ENCODE measurements around the gene WNK2.

WNK2 gene

GRCh38 chr9:93186215-93186945 lies 2.4 kb downstream of the WNK2 start:
- no peak for DNase-seq

DNA sequence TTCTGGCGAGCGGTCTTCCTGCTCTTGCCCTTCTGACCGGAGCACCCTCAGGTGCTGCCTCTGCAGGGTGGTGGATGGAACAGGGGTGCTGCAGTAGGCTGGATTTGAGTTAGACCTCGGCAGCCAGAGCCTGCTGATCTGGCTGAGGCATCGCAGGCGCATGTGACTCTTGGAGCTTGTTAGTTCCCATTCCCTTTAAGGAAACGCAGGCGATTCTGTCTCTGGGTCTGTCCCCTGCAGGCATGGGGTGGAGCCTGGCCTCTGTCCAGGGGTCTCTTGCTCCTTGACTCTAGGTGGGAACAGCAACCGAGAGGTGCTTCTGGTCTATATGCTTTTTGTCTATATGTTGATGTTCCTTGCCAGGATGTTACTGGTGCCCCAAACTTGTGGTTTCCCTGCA lies 3.1 kb downstream of the WNK2 start:
- no peak for DNase-seq

DNA sequence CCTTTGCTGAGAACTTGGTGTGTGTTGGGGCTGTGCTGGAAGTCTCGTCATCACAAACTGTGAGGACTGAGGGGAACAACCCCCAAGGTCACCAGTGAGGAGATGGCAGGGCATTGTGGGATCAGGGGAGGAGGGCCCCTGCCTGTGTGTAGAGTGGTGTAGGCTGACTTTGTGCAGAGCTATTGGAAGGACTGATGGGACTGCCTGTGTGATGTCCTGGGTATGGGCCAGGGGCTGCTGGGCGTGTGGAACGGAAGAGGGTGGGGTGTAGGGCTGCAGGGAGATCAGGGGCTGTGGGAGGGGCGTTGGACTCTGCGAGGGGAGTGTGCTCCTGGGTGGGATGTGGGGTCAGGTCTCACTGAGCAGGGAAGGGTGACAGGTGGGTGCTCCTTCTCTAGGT lies 3.6 kb downstream of the WNK2 start:
- DNase-seq = no peak

GRCh38 chr9:93188426-93189368 lies 4.8 kb downstream of the WNK2 start:
- no peak for DNase-seq

DNA sequence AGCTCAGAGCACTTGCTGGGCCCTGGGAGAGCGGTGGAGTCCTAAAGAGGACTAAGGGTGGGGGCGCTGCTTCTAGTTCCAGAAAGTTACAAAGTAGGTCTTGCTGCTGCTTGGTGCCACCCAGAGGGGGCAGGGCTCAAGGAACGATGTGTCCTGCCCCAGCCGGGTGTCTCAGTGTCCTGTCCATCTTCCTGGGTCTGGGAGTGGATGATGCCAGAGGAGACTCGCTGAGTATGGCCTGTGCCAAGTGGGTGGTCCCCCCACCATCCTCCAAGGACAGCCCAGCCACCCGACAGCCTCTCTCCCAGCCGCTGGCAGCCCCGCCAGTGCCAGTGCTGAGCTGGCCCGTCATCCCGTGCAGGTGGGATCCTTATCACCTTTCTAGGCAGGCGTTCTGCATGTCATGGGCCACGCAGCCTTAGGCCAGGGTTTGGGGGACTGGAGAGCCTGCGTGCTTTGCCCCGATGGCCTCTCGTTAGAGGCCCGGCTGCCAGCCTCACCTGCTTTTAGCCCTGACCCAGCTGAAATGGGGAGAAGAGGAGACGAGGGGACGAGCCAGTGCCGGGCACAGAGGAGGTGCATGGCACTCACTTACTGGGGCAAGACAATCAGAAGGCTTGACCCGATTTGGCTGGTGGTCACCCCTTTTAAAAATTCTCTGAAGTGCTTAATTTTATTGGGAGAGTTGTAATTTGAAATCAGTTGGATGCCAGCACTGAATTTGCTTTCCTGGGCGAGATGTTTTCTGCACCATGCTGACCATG lies 5.6 kb downstream of the WNK2 start:
- DNase-seq = no peak

GRCh38 chr9:93190133-93190525 lies 6.2 kb downstream of the WNK2 start:
- no peak for DNase-seq

GRCh38 chr9:93190656-93191353 lies 6.9 kb downstream of the WNK2 start:
- no peak for DNase-seq

DNA sequence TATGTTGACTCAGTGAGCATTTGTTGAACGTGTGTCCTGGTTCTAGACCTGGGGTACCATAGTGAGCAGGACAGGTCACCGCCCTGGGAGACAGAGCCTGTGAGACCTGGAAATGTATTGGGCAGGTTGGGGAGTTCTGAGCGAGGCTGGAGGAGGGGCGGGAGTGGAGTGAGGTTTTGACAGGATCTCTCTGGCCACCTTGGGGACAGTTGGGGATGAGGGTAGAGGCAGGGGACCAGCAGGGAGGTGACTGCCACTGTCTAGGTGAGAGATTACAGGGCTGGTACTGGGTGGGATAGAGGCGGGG lies 7.4 kb downstream of the WNK2 start:
- DNase-seq = no peak

- DNase-seq = no peak
Observed at GRCh38 chr9:93192721-93193387, 8.9 kb downstream of the WNK2 start.

- no peak for DNase-seq
Observed at GRCh38 chr9:93193388-93194220, 9.7 kb downstream of the WNK2 start.

DNA sequence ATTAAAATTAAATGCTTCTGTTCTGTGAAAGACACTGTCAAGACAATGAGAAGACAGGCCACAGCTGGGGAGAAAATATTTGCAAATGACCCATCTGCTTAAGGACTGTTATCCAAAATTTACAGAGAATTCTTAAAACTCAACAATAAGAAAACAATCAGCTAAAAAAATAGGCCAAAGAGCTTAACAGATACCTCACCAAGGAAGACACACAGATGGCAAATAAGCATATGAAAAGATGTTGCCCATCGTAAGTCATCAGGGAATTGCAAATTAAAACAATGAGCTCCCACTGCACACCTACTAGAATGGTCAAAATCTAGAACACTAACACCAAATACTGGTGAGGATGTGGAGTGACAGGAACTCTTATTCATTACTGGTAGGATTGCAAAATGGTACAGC lies 10.3 kb downstream of the WNK2 start:
- DNase-seq = no peak

DNA sequence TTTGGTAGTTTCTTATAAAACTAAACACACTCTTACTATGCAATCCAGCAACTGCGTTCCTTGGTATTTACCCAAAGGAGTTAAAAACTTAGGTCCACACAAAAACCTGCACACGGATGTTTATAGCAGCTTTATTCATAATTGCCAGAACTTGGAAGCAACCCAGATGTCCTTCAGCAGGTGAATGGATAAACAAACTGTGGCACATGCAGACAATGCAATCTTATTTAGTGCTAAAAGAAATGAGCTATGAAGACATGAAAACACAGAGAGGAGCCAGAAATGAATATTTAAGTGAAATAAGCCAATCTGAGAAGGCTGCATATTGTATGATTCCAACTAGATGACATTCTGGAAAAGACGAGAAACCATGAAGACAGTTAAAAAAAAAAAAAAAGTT lies 10.7 kb downstream of the WNK2 start:
- no peak for DNase-seq

DNA sequence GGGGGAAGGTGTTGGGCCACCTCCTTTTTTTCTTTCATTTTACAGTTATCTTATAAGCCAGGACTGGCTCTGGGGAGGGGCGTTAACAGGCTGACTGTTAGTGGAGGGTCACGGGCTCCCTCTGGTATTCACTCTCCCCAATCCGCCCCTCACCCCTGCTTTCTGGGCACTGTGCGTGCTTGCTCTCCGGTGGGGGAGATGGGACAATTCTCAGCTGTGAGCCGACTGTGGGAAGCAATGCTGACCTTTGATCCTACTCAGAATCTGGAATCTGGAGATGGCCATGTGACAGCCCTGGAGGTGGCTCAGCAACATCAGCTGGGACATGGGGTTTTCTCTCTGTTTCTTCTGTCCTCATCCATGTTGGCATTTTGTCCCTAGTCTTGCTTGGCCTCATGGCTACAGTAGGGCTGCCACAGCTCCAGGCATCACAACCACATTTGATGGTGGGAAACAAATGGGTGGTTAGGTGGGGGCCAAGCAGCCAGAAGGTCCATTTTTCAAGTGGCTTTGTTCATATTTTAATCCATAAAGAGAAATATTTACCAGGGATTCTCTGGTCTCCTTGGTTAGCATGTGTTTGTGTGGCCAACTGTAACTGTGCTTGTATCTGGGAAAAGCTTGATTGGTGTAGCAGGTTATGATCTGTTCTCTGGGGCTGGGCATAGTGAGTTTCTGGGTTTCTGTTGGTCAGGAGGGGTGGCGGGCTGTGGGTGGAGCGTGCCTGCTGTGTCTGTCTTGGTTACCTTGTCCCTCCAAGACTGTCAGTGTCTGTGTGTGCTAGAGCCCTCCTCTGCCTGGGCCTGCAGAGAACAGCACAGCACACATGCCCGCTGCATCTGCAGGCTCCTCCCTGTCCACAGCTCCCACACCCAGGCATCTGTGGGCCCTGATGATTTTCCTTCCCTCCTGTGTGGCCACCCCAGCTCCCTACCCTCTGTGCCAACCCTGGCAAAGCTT lies 12.4 kb downstream of the WNK2 start:
- DNase-seq = no peak

DNA sequence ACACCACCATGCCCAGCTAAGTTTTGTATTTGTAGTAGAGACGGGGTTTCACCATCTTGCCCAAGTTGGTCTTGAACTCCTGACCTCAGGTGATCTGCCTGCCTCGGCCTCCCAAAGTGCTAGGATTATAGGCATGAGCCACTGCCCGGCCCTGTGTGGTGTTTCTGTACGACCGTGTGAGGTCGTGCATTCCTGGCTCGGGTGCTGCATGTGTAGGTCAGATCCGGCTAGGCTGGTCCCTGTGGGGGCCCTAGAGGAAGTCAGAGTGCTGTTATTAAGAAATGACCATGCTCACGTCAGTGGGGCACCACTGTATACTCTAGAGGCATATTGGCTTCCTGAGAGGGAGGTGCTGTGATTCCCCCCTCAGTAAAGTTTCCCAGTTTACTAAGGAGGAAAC lies 13.7 kb downstream of the WNK2 start:
- no peak for DNase-seq

GRCh38 chr9:93198117-93198837 lies 14.3 kb downstream of the WNK2 start:
- DNase-seq = peak; percentile 56

DNA sequence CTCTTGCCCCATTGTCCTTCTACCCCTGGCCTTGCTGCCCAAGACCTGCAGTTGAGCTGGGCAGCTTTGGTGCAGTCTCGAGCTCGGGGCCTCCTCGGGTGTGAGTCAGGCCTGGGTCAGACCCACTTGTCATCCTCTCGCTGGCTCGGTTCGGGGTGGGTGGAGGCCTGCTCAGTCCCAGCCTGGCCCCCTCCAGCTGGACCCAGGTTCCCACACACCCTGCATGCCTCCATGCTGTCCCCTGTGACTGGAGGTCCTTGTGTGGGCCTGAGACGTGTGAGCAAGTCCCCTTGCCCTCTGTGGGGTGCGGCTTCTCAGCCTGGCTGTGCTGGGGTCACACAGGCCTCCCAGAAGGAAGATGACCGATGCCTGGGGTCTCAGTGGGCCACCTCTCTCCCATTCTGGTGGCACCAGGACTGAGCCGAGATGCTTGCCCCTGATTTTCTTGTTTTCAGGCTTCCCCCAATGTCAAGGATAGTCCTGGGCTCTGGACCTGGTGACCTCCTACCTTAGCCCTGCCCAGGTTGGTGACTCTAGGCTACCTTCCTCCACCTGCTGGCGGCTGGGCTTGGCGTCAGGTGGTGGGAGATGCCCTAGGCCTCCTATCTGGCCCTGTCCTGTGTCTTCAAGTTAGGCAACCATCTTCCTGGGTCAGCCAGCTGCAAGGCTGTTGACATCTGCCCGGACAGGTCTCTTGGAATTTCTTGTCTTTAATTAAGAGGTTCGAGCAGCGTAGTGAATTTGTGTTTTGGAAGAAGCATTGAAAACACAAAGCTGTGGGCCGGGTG lies 15.1 kb downstream of the WNK2 start:
- no peak for DNase-seq

DNA sequence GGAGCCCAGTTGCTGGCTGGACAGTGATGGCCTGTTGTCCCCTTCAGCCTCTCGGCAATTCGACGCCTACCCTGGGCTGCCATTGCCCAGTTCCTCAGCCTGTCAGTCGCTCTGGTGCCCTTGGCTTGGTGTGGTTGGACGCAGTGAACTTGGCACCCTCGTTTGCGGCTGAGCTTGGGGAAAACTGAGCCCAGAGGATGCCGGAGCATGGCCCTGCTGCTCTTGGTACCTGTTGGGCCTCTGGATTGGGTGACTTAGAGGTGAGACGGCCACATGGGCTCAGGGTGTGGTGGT lies 16.5 kb downstream of the WNK2 start:
- DNase-seq = no peak

DNA sequence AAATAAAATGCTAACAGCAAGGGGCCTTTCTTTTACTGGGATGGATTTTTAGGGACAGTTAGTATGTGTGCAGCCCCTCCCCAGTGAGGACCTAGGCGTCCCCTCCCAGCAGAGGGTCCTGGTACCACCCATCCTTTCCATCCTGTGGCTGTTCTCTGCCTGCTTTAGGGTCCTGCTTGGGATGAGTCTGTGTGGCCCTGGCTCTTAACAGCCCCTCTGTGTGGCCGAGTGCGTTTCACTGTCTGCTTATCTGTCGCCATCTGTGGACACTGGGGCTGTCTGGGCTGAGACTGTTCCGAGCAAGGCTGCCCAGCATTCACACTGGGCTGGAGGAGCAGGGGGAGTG lies 17.0 kb downstream of the WNK2 start:
- no peak for DNase-seq

Measured in hematopoietic multipotent progenitor cell treated with erythropoietin and hydrocortisone succinate and interleukin-3 and kit ligand, for 4 days (in vitro differentiated cells).